HL-60 (cell line): Measurements from ENCODE around the gene POLE4.

Experiments used
- POLR2AphosphoS5 ChIP-seq: IDR thresholded peaks from 2 replicates; pipeline ENCODE4 v1.6.1; 2012; ENCODE audit warnings: low read depth
- TF ChIP-seq, protein P1 (sequence below): IDR thresholded peaks from one replicate; pipeline ENCODE4 v1.5.1; 2011; ENCODE audit warnings: low read length, control low read depth, inconsistent platforms; ENCODE audit not compliant: insufficient read depth
- TF ChIP-seq, protein P2 (sequence below): IDR thresholded peaks from 2 replicates; pipeline ENCODE4 v1.6.1; 2012; ENCODE audit warnings: low read depth; ENCODE audit not compliant: insufficient replicate concordance

DNA sequence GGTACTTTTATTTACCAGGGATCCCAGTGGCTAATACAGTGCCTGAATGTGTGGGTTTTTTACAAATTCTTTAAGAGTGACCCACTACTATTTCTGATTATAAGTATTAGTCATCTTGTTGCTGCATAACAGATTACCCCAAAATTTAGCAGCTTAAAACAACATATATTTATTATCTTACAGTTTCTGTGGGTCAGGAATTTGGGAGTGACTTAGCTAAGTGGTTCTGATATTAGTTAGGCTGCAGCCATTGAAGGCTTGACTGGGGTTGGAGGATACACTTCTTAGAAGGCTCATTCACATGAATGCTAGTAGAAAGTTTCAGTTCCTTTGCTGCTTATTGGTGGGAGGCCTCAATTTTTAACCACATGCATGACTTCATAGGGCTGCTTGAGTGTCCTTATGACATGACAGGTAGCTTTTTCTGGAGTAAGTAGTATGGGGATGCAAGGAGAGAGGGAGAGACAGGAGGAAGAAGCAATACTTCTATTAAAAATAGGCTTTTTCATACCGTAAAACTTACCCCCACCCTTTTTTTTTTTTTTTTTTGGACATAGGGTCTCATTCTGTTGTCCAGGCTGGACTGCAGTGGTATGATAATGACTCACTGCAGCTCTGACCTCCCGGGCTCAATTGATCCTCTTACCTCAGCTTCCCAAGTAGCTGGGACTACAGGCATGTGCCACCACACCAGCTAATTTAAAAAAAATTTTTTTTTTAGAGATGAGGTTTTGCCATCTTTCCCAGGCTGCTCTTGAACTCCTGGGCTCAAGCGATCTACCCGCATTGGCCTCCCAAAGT is 13.3 kb upstream of the POLE4 start:
- TF ChIP-seq, protein P1, sequence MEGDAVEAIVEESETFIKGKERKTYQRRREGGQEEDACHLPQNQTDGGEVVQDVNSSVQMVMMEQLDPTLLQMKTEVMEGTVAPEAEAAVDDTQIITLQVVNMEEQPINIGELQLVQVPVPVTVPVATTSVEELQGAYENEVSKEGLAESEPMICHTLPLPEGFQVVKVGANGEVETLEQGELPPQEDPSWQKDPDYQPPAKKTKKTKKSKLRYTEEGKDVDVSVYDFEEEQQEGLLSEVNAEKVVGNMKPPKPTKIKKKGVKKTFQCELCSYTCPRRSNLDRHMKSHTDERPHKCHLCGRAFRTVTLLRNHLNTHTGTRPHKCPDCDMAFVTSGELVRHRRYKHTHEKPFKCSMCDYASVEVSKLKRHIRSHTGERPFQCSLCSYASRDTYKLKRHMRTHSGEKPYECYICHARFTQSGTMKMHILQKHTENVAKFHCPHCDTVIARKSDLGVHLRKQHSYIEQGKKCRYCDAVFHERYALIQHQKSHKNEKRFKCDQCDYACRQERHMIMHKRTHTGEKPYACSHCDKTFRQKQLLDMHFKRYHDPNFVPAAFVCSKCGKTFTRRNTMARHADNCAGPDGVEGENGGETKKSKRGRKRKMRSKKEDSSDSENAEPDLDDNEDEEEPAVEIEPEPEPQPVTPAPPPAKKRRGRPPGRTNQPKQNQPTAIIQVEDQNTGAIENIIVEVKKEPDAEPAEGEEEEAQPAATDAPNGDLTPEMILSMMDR: no peak
- TF ChIP-seq POLR2AphosphoS5: no peak
- TF ChIP-seq, protein P2, sequence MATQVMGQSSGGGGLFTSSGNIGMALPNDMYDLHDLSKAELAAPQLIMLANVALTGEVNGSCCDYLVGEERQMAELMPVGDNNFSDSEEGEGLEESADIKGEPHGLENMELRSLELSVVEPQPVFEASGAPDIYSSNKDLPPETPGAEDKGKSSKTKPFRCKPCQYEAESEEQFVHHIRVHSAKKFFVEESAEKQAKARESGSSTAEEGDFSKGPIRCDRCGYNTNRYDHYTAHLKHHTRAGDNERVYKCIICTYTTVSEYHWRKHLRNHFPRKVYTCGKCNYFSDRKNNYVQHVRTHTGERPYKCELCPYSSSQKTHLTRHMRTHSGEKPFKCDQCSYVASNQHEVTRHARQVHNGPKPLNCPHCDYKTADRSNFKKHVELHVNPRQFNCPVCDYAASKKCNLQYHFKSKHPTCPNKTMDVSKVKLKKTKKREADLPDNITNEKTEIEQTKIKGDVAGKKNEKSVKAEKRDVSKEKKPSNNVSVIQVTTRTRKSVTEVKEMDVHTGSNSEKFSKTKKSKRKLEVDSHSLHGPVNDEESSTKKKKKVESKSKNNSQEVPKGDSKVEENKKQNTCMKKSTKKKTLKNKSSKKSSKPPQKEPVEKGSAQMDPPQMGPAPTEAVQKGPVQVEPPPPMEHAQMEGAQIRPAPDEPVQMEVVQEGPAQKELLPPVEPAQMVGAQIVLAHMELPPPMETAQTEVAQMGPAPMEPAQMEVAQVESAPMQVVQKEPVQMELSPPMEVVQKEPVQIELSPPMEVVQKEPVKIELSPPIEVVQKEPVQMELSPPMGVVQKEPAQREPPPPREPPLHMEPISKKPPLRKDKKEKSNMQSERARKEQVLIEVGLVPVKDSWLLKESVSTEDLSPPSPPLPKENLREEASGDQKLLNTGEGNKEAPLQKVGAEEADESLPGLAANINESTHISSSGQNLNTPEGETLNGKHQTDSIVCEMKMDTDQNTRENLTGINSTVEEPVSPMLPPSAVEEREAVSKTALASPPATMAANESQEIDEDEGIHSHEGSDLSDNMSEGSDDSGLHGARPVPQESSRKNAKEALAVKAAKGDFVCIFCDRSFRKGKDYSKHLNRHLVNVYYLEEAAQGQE: no peak
